ENCODE measurements around the gene TBL3. TPM values are rescaled to one million over a fixed set of nuclear protein-coding genes. Genes with fewer than 3 reads are reported as not detected.

Gene TBL3
- total and polyA plus RNA-seq, 2 of the 8 experiments (the other 6 are each of a cell fraction or from before 2014, with no cell fraction given) = 65.8 to 137 TPM

DNA sequence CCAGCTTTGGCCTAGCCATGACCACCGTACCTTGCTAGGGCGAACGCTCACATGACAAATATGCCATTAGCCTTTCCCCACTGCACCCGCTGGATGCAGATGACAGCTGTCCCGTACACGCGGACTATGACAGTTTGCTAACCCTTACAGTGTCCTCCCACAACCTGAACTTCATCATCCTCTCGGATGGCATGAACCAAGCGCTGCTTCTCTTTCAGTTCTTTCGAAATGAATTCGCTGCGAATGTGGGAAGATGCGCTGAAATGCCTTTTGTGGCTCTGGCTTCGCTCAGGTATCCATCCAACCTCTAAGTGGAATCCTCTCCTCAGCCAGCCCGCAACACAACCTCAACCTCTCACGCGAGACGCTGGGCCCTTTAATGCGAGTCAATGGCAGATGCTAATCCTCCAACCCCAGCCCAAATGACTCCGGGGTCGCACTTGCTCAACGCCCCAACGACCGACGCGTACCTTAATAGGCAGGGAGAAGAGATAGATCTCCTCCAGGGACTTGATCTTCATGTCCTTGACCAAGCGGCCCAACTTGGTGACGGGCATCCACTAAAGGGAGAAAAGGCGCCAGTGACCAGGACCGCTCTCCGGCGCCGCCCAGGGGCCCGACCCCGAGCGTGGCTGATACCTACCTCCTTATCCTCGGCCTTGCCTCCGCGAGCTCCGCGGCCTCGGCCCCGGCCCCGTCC lies 7.9 kb upstream of the TBL3 start (continued):
- TF ChIP-seq RNF2 (IDR thresholded peaks at IDR 0.05; ENCODE audit: borderline replicate concordance, low read depth, low read length, missing control alignments, poor library complexity, severe bottlenecking) = no peak
- no peak for TF ChIP-seq SP1 (IDR thresholded peaks at IDR 0.05; ENCODE audit: low read depth, low read length)
- TF ChIP-seq JUND (IDR thresholded peaks at IDR 0.05; ENCODE audit: low read length) = no peak
- TF ChIP-seq GABPA (IDR thresholded peaks at IDR 0.05; ENCODE audit: borderline replicate concordance, insufficient read depth, low read length) = no peak
- no peak for TF ChIP-seq GTF2F1 (IDR thresholded peaks at IDR 0.05; ENCODE audit: borderline replicate concordance, low read depth, low read length)
- TF ChIP-seq TAF1 (IDR thresholded peaks at IDR 0.05; ENCODE audit: low read depth, low read length) = no peak
- no peak for TF ChIP-seq BRCA1 (IDR thresholded peaks at IDR 0.05; ENCODE audit: low read depth, low read length)
- no peak for TF ChIP-seq EZH2 (IDR thresholded peaks at IDR 0.05; ENCODE audit: low read depth, low read length, severe bottlenecking)
- TF ChIP-seq TAF7 (optimal IDR thresholded peaks at IDR 0.05; ENCODE audit: borderline replicate concordance, low read depth, low read length) = no peak
- peak in 1 of 2 experiments; percentile 41; a peak in 2 of 4 replicates for TF ChIP-seq SIN3A (conservative IDR thresholded peaks at IDR 0.05 in 1 of 2, IDR thresholded peaks at IDR 0.05 in 1 of 2; ENCODE audit: low read depth in 1 of 2, low read length in 2 of 2)
- TF ChIP-seq RBBP5 (IDR thresholded peaks at IDR 0.05; ENCODE audit: borderline replicate concordance, low read depth, low read length) = no peak
- no peak for TF ChIP-seq RAD21 (IDR thresholded peaks at IDR 0.05 in 1 of 2, conservative IDR thresholded peaks at IDR 0.05 in 1 of 2; ENCODE audit: low read depth in 2 of 2, low read length in 2 of 2)
- TF ChIP-seq CEBPB (IDR thresholded peaks at IDR 0.05; ENCODE audit: low read depth, low read length) = no peak
- no peak for TF ChIP-seq BACH1 (IDR thresholded peaks at IDR 0.05; ENCODE audit: low read length)

Data from H1 (cell line).